C4-2B (cell line): ENCODE data around the gene UBE2I.

ENCODE experiments used
- H3K27ac ChIP-seq: fragments of 450-650 bp; 2 replicates; pipeline ENCODE4 v1.5.1; 2017
- CTCF ChIP-seq: fragments of 450-650 bp; conservative IDR thresholded peaks from 2 replicates; pipeline ENCODE4 v1.5.1; 2017; ENCODE audit warnings: mild to moderate bottlenecking
- ZFX ChIP-seq: fragments of 450-650 bp; IDR thresholded peaks from 2 replicates; pipeline ENCODE4 v1.6.1; 2017

Gene UBE2I

GRCh38 chr16:1272453-1273198 lies 36.8 kb upstream of the UBE2I start:
- TF ChIP-seq ZFX (no peak), CTCF (no peak)
- no peak overlapping the region for H3K27ac ChIP-seq

GRCh38 chr16:1273816-1274215 lies 35.6 kb upstream of the UBE2I start:
- TF ChIP-seq CTCF (no peak), ZFX (no peak)
- H3K27ac ChIP-seq = no peak overlapping the region

- TF ChIP-seq ZFX (no peak), CTCF (no peak)
- H3K27ac ChIP-seq = no peak overlapping the region
Measured at GRCh38 chr16:1274767-1275166, 34.7 kb upstream of the UBE2I start.

- TF ChIP-seq ZFX = no peak
- TF ChIP-seq CTCF = no peak
- no peak overlapping the region for H3K27ac ChIP-seq
Measured at GRCh38 chr16:1275791-1276579, 33.5 kb upstream of the UBE2I start.

- no peak overlapping the region for H3K27ac ChIP-seq
- TF ChIP-seq CTCF (no peak), ZFX (no peak)
Measured at GRCh38 chr16:1276580-1276878, 32.9 kb upstream of the UBE2I start.

GRCh38 chr16:1277151-1277598 lies 32.3 kb upstream of the UBE2I start:
- H3K27ac ChIP-seq = no peak overlapping the region
- no peak for TF ChIP-seq ZFX
- TF ChIP-seq CTCF = no peak

GRCh38 chr16:1277617-1278282 lies 31.7 kb upstream of the UBE2I start:
- TF ChIP-seq CTCF (no peak), ZFX (no peak)
- H3K27ac ChIP-seq = no peak overlapping the region
